ENCODE data around the gene ASAP3.

GRCh38 chr1:23473037-23473800 is 10.8 kb downstream of the ASAP3 start:
- TF ChIP-seq, protein P1, sequence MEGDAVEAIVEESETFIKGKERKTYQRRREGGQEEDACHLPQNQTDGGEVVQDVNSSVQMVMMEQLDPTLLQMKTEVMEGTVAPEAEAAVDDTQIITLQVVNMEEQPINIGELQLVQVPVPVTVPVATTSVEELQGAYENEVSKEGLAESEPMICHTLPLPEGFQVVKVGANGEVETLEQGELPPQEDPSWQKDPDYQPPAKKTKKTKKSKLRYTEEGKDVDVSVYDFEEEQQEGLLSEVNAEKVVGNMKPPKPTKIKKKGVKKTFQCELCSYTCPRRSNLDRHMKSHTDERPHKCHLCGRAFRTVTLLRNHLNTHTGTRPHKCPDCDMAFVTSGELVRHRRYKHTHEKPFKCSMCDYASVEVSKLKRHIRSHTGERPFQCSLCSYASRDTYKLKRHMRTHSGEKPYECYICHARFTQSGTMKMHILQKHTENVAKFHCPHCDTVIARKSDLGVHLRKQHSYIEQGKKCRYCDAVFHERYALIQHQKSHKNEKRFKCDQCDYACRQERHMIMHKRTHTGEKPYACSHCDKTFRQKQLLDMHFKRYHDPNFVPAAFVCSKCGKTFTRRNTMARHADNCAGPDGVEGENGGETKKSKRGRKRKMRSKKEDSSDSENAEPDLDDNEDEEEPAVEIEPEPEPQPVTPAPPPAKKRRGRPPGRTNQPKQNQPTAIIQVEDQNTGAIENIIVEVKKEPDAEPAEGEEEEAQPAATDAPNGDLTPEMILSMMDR (IDR thresholded peaks at IDR 0.05) = no peak
- TF ChIP-seq POLR2A (IDR thresholded peaks at IDR 0.05) (no peak), POLR2AphosphoS5 (IDR thresholded peaks at IDR 0.05) (no peak)
